T-helper 1 cell treated with Interleukin-12 subunit alpha and Interleukin-12 subunit beta and Interleukin-4 antibody, amounts not matched to agents 30 ng/mL and 1 ng/mL, for 36 hours (primary cell): Measurements from ENCODE around the gene VPS33A. TPM values are rescaled to one million over a fixed set of nuclear protein-coding genes. Genes with fewer than 3 reads are reported as not detected.
"Not testable (repeated sequence)": the region's sequence is repeated elsewhere in the genome, so short reads cannot be mapped to it uniquely, and the experiment has no call there.

Experiments
- intact Hi-C: fragments of 100-400 bp; cut with micrococcal nuclease; formaldehyde crosslinking; loops from one replicate; pipeline ENCODE4 v1.15.1; 2024
- total RNA-seq: library from RNA; stranded (reverse); gene quantifications from 2 replicates; pipeline ENCODE4 v1.2.3, GENCODE V29; 2022

Gene VPS33A
- total RNA-seq, 1 donor from 2014 or later, result 32.8 TPM

DNA sequence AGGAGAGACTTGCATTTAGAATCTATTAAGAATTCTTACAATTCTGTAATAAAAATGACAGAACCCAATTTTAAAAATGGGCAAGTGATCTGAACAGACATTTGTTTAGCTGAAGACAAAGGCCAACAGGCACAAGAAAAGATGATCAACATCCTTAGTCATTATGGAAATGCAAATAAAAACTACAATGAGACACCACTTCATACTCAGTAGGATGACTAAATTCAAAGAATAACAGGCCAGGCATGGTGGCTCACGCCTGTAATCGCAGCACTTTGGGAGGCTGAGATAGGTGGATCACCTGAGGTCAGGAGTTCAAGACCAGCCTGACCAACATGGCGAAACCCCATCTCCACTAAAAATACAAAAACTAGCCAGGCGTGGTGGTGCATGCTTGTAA lies 7.8 kb downstream of the VPS33A start:
- intact Hi-C loops, result not testable (repeated sequence)

GRCh38 chr12:122250536-122250935 lies 15.8 kb downstream of the VPS33A start:
- intact Hi-C loops, result no loop called here

GRCh38 chr12:122250047-122250446 lies 16.2 kb downstream of the VPS33A start:
- intact Hi-C loops, result no loop called here

DNA sequence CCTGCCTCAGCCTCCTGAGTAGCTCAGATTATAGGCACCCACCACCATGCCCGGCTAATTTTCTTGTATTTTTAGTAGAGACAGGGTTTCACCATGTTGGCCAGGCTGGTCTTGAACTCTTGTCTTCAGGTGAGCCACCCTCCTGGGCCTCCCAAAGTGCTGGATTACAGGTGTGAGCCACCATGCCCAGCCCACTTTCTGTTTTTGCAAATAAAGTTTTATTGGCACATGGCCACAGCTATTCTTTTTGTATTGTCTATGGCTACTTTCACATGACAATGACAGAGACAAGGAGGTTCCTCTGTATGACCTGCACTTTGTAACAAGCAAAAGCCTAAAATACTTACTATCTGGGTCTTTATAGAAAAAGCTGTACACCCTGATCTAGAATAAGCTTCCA lies 20.7 kb downstream of the VPS33A start:
- intact Hi-C loops, result no loop called here

DNA sequence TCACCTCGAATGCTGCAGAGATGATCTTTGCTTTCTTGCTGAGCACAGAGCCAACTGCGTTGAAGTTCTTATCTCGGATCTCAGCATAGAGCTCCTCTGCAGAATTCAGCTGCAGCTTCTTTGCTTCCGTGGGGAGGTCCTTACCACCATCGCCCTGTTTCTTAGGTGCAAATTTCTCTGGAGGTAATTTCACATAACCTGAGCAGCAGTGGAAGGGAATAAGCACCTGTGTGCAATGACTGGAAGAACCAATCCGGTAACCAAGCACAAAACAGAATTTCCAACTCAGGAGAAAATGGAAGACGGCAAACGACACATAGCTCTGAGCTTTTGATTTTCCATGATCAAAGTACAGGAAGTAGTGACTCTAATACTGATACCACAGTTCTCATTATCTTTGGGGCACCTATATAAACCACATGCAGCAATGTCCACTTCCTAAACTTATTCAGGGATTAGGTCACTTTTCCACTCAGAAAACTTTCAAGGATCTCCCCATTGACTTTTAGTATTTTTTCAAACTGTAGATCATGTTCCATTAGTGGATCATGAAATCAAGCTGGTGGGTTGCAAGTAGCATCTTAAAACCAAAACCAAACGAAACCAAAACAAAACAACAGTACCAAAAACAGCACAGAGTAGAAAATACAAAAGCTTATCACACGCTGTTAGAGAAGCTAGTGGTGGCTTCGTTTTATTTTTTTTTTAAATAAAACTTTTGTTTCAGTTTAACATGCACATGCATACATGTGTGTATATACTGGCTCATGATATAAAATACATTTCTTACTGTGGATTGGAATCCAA lies 21.5 kb downstream of the VPS33A start:
- intact Hi-C loops, result loop anchor here (1.0 kb wide), 2 partner anchors 18 to 22 kb away; partner anchors contain the start of genes DIABLO and VPS33A

GRCh38 chr12:122243965-122244364 lies 22.3 kb downstream of the VPS33A start:
- intact Hi-C loops, result loop anchor here (1.0 kb wide), 2 partner anchors 18 to 22 kb away; partner anchors contain the start of genes DIABLO and VPS33A

GRCh38 chr12:122238861-122239260 lies 27.4 kb downstream of the VPS33A start:
- intact Hi-C loops, result no loop called here

DNA sequence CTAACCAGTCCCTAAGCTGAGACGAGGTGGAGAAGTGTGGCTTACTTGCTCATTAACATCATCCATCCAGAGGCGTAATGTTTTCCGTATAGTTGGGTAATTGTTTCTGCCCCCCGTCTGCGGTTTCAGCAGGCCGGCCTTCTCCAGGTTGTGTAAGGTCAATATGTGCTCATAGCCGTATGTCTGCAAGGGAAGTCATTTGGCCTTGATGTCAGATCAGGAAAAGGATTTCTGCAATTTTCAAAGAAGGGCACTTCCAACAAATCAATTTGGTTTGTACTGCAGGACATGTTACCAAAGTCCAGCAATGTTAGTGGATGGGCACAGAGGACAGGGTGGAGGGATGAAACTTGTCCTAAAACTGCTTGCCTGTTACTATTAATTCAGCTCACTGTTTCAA lies 30.6 kb downstream of the VPS33A start:
- intact Hi-C loops, result no loop called here

DNA sequence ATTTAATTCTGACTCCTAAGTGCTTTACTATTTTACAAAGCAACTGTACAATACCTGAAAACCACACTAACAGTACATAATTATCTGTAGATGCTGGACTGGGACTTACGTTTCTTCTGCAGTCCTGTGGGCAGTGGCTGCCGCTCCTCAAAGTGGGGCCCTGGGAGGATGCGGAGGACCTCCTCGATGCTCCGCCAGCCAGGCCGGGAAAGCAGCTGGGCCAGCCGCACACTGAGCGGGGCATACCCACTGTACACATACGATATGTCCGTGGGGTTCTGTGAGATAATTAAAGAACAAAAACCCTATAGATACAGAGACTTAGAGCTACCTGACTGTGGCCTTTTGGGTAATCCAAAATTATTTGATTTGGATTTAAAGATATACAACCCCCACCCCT lies 33.6 kb downstream of the VPS33A start:
- intact Hi-C loops, result no loop called here

- intact Hi-C loops, result no loop called here
These were observed 35.5 kb downstream of the VPS33A start for GRCh38 chr12:122230798-122231197.

- intact Hi-C loops, result no loop called here
These were observed 38.2 kb downstream of the VPS33A start for GRCh38 chr12:122228092-122228491.

GRCh38 chr12:122227341-122227740 lies 39.0 kb downstream of the VPS33A start:
- intact Hi-C loops, result loop anchor here (2.0 kb wide), 4 partner anchors 433 to 1005 kb away; partner anchors contain the start of genes DENR, MPHOSPH9, MTRFR and OGFOD2

DNA sequence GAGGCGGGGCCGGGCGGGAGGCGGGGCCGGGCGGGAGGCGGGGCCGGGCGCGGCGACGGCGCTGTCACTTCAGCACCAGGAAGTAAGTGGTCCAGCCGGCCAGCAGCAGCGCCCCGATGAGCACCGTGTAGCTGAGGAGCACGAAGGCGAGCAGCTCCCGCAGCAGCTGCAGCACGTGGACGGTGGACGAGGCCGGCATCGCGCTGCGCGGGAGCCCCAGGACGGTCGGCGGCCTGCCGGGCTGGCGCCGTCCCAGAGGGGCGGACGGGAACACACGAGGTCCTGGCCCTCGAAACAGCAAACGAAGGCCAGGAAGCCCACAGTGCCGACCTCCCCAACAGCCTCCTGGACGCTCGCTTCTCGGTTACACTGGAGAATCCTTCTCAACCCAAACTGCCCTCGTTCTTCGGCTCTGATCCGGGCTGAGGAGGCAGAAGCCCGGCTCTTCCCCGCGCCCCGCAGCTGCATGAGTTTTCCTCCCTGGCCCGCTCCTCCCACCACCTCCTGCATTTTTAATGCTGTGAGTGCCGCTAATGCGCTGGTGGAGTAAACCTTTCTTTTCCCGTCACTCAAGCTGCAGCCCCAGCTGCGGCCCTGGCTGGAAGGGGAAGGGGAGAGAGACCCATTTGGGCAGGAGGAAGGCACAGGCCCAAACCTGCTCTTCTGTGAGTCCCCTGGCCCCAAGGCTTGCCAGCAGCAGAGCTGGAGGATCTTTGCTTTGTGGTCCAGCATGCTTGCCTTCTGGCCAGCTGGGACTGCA lies 39.7 kb downstream of the VPS33A start:
- intact Hi-C loops, result loop anchor here (1.0 to 2.0 kb wide), 16 partner anchors 18 to 1006 kb away; partner anchors contain the start of genes B3GNT4, CFAP251, DENR and KNTC1

- intact Hi-C loops, result loop anchor here (1.0 to 2.0 kb wide), 16 partner anchors 18 to 1007 kb away; partner anchors contain the start of genes B3GNT4, CFAP251, DENR and KNTC1
These were observed 40.5 kb downstream of the VPS33A start, which contains the start of gene DIABLO for GRCh38 chr12:122225683-122226365. Gene DIABLO (minus strand): TSS chr12:122226052. CDS start chr12:122226014, 38 bp downstream.

- intact Hi-C loops, result no loop called here
These were observed 49.8 kb downstream of the VPS33A start for GRCh38 chr12:122216445-122216844.

- intact Hi-C loops, result no loop called here
These were observed 50.5 kb downstream of the VPS33A start for GRCh38 chr12:122215771-122216170.

DNA sequence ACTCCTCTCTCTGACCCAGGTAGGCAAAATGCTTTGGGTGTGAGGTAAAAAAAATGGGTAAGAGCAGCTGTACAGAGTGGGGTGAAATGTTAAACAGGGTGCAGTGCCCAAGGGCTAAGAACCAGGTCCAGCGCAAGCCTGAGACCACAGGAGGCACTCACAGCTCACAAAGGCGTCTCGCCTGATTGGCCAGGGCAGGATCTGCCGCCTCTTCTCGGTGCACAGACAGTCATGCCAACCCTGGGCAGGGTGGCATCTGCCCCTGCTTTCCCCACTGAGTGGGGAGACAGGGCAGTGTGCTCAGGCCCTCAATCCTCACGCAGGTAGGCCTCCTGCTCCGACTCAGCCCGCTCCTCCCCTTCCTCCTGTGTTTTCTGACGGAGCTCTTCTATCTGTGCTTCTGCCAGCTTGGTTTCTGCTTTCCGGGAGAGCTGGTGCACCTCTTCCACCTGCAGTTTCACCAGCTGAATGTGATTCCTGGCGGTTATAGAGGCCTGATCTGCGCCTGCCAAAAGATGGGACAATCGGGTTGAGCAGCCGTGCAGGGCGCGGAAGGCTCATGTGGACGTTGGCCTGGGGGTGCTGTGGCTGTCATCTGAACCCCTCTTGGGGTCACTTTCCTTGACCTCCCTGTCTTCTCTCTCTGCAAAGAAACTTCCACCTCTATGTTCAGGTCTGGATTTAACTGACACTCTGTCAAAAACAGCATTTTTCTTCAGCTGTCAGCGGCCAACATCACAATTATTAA lies 58.0 kb downstream of the VPS33A start:
- intact Hi-C loops, result no loop called here

DNA sequence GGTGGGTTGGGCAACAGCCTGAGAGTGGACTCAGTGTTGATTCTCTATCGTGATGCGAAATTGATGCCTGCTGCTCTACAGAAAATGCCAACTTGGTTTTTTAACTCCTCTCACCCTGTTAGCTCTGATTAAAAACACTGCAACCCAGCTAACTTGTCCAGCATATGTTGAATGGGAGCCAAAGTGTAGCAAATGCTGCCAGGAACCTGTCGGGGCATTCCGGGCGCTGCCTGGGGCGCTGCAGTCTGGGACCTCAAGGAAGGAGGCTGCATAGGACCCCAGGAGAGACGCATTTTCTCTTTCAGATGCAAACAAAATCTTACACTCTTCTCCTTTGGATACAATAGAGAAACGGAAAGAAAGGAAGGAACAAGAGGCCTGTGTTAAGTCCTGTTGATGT lies 58.9 kb downstream of the VPS33A start:
- intact Hi-C loops, result no loop called here

DNA sequence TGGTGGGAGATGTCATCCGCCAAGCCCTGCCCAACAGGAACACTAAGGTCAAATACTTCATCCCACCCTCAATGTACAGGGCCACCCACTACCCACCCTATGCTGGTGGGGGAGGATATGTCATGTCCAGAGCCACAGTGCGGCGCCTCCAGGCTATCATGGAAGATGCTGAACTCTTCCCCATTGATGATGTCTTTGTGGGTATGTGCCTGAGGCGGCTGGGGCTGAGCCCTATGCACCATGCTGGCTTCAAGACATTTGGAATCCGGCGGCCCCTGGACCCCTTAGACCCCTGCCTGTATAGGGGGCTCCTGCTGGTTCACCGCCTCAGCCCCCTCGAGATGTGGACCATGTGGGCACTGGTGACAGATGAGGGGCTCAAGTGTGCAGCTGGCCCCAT lies 59.3 kb downstream of the VPS33A start:
- intact Hi-C loops, result no loop called here

DNA sequence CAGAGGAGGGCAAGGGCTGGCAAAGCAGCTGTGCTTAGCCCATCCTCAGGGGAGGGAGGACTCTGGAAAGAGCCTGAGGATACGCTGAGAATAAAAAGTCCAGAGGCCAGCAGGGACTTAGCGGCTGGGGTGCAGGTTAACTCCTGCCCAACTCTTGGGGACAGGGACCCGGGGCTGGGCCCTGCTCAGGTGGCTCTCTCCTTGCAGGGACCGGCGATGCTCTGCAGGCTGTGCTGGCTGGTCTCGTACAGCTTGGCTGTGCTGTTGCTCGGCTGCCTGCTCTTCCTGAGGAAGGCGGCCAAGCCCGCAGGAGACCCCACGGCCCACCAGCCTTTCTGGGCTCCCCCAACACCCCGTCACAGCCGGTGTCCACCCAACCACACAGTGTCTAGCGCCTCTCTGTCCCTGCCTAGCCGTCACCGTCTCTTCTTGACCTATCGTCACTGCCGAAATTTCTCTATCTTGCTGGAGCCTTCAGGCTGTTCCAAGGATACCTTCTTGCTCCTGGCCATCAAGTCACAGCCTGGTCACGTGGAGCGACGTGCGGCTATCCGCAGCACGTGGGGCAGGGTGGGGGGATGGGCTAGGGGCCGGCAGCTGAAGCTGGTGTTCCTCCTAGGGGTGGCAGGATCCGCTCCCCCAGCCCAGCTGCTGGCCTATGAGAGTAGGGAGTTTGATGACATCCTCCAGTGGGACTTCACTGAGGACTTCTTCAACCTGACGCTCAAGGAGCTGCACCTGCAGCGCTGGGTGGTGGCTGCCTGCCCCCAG lies 60.0 kb downstream of the VPS33A start:
- intact Hi-C loops, result no loop called here
